Measurements from ENCODE around the gene BRME1. TPM values are rescaled to one million over a fixed set of nuclear protein-coding genes. Genes with fewer than 3 reads are reported as not detected.

BRME1 gene
- total RNA-seq, 6 donors from 2014 or later = 0.46 to 4.4 (median 2.1) TPM

- H3K36me3 ChIP-seq = no peaks in the 10 kb centered on the region
- H3K4me3 ChIP-seq = no peak overlapping the region
- no peak overlapping the region for H3K27ac ChIP-seq
- WGBS, 2 donors = 90 to 93% methylated on average over 7 to 20 of the region's 20 CpGs
- peaks cover 12 to 27% (median 20%) of the 10 kb centered on the region in 4 donors for H3K4me1 ChIP-seq
- no peaks in the 10 kb centered on the region for H3K9me3 ChIP-seq
- no peak for TF ChIP-seq CTCF (IDR thresholded peaks at IDR 0.05)
- no peak for TF ChIP-seq POLR2A (IDR thresholded peaks at IDR 0.05)
- TF ChIP-seq POLR2AphosphoS5 (IDR thresholded peaks at IDR 0.05) = no peak
- no peak for TF ChIP-seq EP300 (IDR thresholded peaks at IDR 0.05)
- DNase-seq (no peak), ATAC-seq (ENCODE audit: low FRiP score in 2 of 2) (no peak)
- no peaks in the 10 kb centered on the region for H3K27me3 ChIP-seq
Observed at GRCh38 chr19:13885826-13886365, 20.0 kb downstream of the BRME1 start.

- no peaks in the 10 kb centered on the region for H3K27me3 ChIP-seq
- DNase-seq (peak in 1 of 2 donors; percentile 46), ATAC-seq (ENCODE audit: low FRiP score in 2 of 2) (no peak)
- peak overlapping the region in 1 of 4 donors; percentile 13 for H3K4me3 ChIP-seq
- H3K4me1 ChIP-seq = peaks cover 19 to 34% (median 27%) of the 10 kb centered on the region in 4 donors
- H3K27ac ChIP-seq = no peak overlapping the region
- no peaks in the 10 kb centered on the region for H3K9me3 ChIP-seq
- H3K36me3 ChIP-seq = no peaks in the 10 kb centered on the region
- 65 to 68% methylated on average over 19 to 26 of the region's 26 CpGs for WGBS, 2 donors
- TF ChIP-seq POLR2A (IDR thresholded peaks at IDR 0.05) (no peak), CTCF (IDR thresholded peaks at IDR 0.05) (no peak), POLR2AphosphoS5 (IDR thresholded peaks at IDR 0.05) (no peak), EP300 (IDR thresholded peaks at IDR 0.05) (no peak)
Observed at GRCh38 chr19:13884726-13885591, 21.0 kb downstream of the BRME1 start.

GRCh38 chr19:13883516-13884064 is 22.3 kb downstream of the BRME1 start:
- Histone ChIP-seq H3K27ac (no peak overlapping the region), H3K4me3 (no peak overlapping the region), H3K9me3 (no peaks in the 10 kb centered on the region), H3K27me3 (no peaks in the 10 kb centered on the region), H3K36me3 (no peaks in the 10 kb centered on the region), H3K4me1 (peaks cover 22 to 42% (median 33%) of the 10 kb centered on the region in 4 donors)
- no peak for TF ChIP-seq POLR2AphosphoS5 (IDR thresholded peaks at IDR 0.05)
- TF ChIP-seq POLR2A (IDR thresholded peaks at IDR 0.05) = no peak
- TF ChIP-seq EP300 (IDR thresholded peaks at IDR 0.05) = no peak
- no peak for TF ChIP-seq CTCF (IDR thresholded peaks at IDR 0.05)
- WGBS, 2 donors = 75 to 82% methylated on average over 10 of the region's 10 CpGs
- ATAC-seq (ENCODE audit: low FRiP score in 2 of 2) (no peak), DNase-seq (peak in 1 of 2 donors; percentile 44)

GRCh38 chr19:13882836-13883235 is 23.1 kb downstream of the BRME1 start:
- WGBS, 2 donors = 90 to 98% methylated on average over 7 to 12 of the region's 12 CpGs
- Histone ChIP-seq H3K4me3 (no peak overlapping the region), H3K9me3 (no peaks in the 10 kb centered on the region), H3K27ac (no peak overlapping the region), H3K4me1 (peaks cover 22 to 42% (median 33%) of the 10 kb centered on the region in 4 donors), H3K27me3 (no peaks in the 10 kb centered on the region), H3K36me3 (no peaks in the 10 kb centered on the region)
- DNase-seq = no peak
- no peak for ATAC-seq (ENCODE audit: low FRiP score in 2 of 2)
- no peak for TF ChIP-seq POLR2A (IDR thresholded peaks at IDR 0.05)
- no peak for TF ChIP-seq CTCF (IDR thresholded peaks at IDR 0.05)
- no peak for TF ChIP-seq EP300 (IDR thresholded peaks at IDR 0.05)
- TF ChIP-seq POLR2AphosphoS5 (IDR thresholded peaks at IDR 0.05) = no peak

Data from upper lobe of left lung (tissue), 6 donors.